ENCODE results near the gene IL15. TPM values are rescaled to one million over a fixed set of nuclear protein-coding genes. Genes with fewer than 3 reads are reported as not detected.
"Not testable (repeated sequence)": the region's sequence is repeated elsewhere in the genome, so short reads cannot be mapped to it uniquely, and the experiment has no call there.

IL15 gene
- total RNA-seq, 1 experiment from 2014 or later: 4.1 TPM

DNA sequence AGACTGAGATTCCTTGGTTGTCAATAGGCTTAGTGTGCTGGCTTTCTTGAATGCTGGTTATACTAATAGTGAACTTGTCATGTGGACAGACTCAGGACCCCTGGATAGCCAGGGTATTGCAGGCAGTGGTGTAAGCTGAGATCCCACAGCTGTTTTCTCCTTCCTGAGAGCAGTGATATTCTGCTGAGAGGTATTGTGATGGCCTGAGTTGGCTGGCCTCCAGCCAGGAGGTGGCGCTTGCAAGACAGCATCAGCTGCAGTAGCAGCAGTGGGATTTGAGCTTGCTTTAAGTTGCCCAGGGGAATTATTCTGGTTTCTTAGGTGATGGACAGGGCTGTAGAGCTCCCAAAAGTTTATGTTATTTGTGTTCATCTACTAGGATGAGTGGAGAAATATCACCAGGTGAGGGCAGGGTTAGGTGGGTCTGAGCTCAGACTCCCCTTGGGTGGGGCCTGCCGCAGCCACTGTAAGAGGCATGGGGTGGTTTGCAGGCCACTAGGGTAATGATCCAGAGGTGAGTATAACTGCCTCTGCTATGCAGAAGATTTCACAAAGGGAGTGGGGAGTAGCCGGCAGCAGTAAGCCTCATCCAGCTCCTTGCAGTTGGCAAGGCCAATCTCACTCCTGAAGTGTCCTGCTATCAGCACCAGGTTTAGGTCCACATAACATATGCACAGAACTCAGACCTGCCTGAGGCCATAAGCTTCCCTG is 66.2 kb downstream of the IL15 start:
- no peak for DNase-seq (ENCODE audit: low spot score)

DNA sequence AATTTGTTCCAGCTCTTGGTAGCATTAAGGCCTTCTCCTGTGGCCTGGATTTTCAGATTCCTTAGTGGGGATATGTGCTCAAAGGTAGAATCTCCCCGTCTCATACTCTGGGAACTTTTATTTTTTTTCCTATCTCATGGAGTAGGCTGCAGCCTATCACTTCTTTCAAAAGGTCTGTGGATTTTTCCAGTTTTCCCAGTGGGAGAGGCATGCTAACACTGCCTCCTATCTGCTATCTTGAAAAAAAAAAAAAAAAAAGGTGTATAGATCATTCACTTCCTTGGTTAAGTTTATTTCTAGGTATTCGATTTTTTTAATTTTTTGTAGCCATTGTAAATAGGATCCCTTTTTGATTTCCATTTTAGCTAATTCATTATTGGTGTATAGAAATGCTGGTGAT is 67.1 kb downstream of the IL15 start:
- no peak for DNase-seq (ENCODE audit: low spot score)

DNA sequence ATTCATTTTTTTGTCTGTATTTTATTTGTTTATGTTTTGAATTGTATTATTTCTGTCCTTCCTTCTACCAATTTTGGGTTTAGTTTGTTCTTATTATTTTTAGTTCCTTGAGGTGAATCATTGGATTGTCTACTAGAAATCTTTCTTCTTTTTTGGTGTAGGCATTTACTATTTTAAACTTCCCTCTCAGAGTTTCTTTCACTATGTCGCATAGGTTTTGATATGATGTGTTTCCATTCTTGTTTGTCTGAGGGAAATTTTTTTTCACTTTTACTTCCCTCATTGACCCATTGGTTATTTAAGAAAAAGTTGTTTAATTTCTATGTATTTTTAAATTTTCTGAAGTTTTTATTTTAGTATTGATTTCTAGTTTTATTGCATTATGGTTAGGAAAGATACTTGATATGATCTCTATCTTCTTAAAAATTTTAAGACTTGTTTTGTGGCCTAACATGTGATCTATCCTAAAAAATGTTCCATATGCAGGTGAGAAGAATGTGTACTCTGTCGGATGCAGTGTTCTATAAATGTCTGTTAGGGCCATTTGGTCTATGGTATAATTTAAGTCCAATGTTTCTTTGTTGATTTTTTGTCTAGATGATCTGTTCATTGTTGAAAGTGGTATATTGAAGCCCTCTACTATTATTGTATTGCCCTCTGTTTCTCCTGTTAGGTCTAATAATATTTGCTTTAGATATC is 68.8 kb downstream of the IL15 start:
- no peak for DNase-seq (ENCODE audit: low spot score)

DNA sequence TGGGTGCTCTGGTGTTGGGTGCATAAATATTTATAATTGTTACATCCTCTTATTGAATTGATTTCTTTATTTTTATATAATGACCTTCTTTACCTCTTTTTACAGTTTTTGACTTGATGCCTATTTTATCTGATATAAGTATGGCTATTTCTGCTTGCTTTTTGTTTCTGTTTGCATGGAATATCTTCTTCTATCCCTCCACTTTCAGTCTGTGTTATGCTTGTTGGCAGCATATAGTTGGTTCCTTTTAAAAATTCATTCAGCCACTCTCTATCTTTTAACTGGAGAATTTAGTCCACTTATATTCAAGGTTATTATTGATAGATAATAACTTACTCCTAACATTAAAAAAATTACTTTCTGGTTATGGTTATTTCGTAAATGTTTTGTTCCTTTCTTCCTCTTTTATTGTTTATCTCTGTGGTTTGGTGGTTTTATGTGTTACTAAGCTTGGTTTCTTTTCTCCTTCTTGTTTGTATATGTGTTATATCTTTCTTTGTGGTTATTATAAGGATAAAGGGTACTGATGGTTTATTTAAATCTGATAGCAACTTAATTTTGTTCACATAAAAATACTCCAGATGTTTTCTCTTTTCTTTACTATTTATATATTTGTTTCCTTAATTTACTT is 69.5 kb downstream of the IL15 start:
- DNase-seq (ENCODE audit: low spot score): no peak

DNA sequence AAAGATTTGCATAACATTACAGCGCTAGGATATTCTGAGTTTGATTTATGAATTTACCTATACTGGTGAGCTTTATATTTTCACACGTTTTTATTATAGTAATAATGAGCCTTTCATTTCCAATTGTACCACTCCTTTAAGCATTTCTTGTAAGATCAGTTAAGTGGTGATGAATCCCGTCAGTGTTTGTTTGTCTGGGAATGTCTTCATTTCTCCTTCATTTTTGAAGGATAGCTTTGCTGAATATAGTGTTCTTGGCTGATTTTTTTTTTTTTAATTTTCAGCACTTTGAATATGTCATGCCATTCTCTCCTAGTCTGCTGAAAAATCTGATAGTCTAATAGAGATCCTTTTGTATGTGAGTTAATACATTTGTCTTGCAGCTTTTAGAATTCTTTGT is 70.1 kb downstream of the IL15 start:
- DNase-seq (ENCODE audit: low spot score): no peak

DNA sequence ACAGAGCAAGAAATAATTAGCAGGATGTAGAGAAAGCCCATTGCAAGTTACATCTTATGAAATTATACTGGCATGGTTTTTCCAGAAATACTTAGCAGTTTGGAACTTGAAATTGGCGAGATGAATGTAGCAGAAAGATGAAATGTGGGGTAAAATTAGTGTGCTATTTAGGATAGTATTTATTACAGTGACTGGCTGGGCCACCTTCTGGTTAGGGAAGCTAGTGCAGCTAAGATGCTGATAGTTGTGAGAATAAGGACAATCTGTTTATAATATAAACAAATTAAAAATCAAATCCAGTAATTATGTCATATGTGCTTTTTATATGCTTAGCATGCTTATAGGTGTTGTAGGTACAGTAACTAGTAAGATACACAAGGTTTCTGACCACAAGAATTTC is 74.8 kb downstream of the IL15 start:
- DNase-seq (ENCODE audit: low spot score): peak; percentile 43

DNA sequence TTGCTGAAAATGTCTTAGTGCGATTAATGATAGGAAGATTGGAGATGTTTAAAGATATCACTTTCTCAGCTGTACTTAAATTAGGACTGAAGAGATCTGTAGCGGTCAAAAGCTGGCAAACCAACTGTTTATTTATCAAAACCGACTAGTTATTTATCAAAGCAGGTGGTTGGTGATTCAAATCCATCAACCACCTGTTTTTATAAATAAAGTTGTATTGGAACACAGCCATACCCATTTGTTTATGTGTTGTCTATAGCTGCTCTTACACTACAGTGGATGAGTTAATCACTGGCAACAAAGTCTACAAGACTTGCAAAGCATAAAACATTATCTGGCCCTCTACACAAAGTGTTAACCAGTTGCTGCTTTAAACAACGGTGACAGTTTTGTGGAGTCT is 76.8 kb downstream of the IL15 start:
- no peak for DNase-seq (ENCODE audit: low spot score)

DNA sequence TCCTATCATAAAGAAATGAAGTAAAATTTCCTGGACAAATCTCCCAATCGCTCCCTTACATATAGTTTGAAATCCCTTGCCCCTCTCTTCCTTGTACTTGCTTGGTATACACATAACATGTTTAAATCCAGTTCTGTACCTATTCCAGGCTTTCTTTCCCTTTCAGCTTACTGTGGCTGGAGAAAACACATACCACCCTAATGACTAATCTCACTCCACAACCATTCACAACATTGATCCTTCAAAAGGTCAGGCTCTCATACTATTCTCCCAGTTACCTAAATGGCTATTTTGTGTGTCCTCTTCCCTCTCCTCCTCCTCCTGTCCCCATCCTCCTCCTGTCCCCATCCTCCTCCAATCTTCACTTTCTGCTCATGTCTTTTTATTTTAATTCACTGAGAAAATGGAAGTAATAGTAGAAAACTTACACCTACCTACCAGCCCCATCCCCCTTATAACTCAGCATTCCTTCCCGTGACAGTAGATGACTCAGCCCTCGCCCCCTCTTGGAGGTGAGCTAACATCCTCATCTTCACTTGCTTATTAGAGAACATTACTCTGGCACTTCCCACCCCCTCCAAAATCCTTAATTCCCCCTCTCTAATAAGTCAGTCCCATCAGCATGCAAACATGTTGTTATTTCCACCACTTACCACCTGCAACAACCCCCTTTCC is 77.5 kb downstream of the IL15 start:
- peak; percentile 11 for DNase-seq (ENCODE audit: low spot score)

DNA sequence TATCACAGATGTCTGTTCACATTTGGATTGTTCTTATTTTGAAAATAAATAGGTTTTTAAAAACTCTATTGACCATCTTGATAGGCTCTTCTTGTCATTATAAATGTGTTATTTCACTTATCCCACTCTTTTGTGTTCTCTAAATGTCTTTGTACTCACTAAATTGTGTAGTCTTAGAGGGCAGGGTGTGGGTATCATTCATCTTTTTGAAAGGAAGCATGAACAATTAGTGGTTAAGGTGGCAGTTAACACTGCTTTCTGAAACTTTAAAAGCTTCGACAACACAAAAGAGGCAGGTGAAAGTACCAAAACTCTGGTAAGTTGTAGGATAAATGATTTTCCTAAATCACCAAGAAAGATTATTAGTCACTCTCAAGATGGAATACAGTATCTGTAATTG is 83.2 kb downstream of the IL15 start:
- no peak for DNase-seq (ENCODE audit: low spot score)

DNA sequence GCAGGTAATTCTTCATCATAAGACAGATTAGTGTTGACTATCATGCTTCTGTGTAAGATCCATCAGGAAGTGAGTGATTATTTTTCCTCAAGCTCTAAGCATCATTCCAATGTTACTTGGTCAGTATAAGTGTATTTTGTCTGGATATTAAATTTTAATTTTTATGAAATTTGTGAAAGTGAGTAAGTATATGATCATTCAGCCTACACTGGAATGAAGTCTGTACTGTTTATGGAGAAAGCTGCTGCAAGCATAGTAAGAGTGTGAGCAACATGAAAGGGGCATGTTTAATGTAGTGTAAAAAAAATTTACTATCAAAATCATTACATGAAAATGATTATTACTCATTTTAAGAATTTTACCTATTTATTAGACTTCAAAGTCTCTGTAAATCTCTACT is 84.8 kb downstream of the IL15 start:
- DNase-seq (ENCODE audit: low spot score): no peak

DNA sequence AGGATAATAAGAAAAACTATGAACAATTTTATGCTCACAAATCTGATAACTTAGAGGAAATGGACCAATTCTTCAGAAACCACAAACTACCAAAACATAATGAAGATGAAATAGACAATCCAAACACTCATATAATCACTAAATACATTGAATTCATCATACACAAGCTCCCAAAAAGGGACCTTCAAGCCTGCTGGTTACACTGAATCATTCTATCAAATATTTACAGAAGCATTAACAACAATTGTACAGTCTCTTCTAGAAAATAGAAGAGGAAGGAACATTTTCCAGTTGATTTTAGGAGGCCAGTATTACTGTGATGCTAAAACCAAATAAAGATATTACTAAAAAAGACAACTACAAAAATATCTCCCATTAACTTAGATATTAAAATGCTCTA is 88.3 kb downstream of the IL15 start:
- no peak for DNase-seq (ENCODE audit: low spot score)

DNA sequence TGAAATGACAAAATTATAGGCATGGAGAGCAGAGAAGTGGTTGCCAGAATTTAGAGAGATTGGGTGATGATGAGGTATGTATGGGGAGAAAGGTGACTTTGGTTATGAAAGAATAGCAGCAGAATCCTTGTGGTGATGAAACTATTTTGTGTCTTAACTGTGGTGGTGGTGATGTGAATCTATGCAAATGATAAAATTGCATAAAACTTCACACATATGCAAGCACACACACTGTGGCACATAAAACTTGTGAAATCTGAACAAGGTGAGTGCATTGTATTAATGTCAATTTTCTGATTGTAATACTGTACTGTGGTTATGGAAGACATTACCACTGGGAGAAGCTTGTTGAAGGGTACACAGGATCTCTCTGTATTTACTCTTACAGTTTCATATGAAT is 91.0 kb downstream of the IL15 start:
- no peak for DNase-seq (ENCODE audit: low spot score)

DNA sequence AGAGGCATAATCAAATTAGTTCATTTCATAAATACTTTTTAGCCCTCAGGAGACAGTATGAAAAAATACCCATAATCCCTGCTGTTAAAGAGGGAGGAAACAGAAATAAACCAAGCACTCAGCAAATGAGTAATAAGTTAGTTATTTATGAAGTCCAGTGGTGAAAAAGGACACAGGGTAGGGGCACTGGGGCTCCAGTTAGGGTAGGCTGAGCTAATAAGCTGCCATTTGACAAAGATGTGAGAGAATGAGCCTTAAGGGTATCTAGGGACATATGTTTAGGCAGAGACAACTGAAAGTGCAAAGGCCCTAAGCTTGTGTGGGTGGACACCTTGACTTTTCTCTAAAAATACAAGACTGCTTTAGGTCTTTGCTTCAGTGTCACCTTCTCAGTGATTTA is 94.4 kb downstream of the IL15 start:
- no peak for DNase-seq (ENCODE audit: low spot score)

DNA sequence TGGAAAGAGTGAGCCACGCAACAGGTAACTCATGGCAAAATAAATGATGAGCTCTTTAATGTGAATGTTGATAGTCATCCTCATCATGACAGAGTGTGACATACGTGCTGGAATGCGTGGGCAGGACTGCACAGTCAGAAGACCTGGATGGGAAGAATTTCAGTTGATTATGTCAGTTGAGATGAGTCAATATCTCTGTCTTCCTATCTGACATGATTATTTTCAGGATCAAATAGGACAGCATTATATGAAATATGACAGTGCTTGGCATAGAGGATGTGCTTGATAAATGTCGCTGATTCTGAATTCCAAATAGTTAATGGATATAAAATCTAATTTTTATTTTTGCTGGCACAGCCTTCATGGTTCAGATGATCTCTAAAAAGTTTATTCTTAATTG is 95.1 kb downstream of the IL15 start:
- no peak for DNase-seq (ENCODE audit: low spot score)

DNA sequence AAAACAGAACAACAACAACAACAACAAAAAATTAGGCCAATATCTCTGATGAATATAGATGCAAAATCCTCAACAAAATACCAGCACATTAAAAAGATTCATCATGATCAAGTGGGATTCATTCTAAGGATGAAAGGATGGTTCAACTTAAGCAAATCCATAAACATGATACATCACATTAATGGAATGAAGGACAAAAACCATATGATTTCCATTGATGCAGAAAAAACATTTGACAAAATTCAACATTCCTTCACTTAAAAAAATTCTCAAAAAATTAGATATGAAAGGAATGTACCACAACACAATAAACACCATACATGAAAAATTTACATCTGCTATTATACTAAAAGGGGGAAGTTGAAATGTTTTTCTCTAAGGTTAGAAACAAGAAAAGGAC is 103.3 kb downstream of the IL15 start:
- DNase-seq (ENCODE audit: low spot score): no peak

DNA sequence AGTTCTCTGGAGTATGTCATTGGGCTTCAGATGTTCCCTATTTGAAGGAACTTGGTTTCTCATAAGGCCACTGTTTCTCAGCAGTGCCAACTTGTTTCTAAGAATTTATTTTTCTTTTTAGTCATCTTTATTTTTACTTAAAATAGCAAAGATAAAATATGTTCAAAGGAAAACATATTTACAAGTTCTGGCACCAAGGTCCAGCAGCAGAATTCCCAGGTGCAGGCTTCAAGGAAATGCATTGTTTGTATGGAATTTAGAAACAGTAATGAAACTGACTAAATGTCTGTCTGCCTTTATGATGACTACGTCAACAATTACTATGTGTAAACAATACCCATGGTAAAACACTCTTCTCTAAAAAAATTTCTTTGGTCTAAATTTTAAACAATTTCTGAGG is 109.6 kb downstream of the IL15 start:
- DNase-seq (ENCODE audit: low spot score): no peak

DNA sequence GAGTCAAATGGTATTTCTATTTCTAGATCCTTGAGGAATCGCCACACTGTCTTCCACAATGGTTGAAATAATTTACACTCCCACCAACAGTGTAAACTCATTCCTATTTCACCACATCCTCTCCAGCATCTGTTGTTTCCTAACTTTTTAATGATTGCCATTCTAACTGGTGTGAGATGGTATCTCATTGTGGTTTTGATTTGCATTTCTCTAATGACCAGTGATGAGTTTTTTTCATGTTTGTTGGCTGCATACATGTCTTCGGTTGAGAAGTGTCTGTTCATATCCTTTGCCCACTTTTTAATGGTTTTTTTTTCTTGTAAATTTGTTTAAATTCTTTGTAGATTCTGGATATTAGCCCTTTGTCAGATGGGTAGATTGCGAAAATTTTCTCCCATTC is 115.4 kb downstream of the IL15 start:
- not testable (repeated sequence) for DNase-seq (ENCODE audit: low spot score)

DNA sequence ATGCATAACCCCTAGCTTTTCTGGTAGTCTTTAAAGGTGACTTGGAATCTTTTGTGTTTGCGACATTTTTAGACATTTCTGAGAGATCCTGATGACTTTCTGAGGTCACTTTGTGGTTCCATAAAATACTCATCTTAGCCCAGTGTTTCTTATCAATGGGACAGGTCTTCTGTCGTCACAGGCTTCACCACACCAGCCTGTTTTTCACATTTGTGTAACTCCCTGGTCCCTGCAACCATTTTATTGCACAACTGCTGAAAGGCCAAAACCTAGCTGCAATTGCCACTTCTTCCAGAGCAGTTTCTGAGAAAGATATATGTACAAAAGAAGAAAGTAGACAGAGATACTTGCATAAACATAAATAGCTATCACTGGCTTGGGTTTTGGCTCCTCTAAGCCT is 120.9 kb downstream of the IL15 start:
- DNase-seq (ENCODE audit: low spot score): no peak

DNA sequence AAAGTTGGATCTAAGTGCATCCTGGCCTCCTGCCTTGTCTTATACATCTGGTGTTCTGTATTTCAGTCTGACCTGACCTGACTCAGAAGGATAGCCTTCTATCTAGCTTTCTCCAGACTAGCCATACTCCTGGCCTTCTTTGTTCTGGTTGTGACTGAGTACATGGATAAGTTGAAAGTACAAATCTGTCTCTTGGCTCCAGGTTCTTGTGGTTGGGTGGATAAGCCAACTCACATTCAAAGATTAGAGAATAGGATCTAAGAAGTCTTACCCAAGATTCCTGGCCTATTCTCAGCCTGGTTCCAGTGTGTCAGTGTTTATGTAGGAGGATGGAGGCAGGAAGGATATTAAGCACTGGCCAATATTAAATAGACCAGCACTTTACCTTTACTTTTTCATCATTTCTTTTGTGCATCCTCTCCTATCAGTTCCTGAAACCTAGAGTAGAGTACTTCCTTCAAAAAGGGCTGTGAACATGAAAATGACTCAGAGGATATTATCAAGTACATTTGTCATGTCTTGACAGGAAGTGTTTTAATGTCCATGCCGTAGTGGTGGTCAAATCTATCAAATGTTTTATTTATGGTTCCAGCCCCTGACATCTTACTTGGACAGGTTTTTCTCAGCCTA is 123.5 kb downstream of the IL15 start:
- DNase-seq (ENCODE audit: low spot score): peak; percentile 12

DNA sequence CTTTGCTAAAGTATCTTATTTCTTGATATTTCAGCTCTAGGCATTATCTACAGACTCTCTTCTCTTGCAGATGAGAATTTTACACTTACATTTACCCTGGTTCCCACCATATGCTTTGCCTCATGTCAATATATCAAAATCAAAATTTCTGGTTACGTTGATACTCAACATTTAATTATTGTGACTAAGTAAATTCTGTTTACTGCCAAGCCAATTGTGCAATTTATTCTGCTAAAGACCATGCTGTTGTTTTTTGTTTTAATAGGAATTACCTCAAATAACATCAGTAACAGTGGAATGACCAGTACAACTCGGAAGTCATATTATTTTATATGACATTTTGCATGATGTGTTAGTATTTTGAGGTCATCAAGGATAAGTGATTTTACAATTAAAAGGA is 125.5 kb downstream of the IL15 start:
- DNase-seq (ENCODE audit: low spot score): no peak

DNA sequence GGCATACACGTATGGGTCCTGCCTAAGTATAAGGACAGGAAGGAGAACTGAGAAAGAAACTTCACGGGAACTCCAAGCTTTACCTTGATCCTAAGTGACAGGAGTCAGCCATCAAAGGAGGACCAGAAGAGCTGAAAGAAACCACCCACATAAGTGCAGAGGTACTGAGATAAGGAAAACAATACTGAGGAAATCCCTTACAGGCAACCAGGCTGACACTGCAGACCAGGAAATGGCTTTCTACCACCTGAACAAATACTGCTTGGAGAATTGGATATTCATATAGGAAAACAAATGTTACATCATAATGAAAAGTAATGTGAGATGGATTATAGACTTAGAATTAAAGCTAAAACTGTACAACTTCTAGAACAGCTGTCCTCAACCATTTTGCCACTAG is 127.0 kb downstream of the IL15 start:
- DNase-seq (ENCODE audit: low spot score): peak; percentile 13

DNA sequence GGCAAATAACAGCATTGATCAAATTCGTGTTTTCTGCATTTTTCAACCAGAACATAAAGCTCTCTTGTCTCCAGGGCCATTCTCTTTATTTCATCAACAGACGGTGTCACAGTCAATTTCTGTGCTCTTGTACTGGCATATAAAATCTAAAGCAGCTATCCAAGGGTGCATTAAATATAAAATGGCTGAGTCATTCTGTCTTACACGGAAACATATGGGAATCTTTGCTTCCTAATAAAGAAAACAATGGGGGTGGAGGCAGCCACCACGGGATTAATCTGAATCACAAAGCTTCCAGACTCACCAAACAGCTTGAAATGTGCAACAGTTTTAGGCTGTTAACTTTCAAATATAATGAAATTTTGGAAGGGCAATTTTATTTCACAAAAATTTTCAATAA is 132.6 kb downstream of the IL15 start:
- peak; percentile 24 for DNase-seq (ENCODE audit: low spot score)
